ENCODE measurements around the gene DNAJB2. TPM values are rescaled to one million over a fixed set of nuclear protein-coding genes. Genes with fewer than 3 reads are reported as not detected.

The DNAJB2 gene
- polyA plus RNA-seq, 3 donors = 1.7 to 55.4 (median 1.9) TPM

DNA sequence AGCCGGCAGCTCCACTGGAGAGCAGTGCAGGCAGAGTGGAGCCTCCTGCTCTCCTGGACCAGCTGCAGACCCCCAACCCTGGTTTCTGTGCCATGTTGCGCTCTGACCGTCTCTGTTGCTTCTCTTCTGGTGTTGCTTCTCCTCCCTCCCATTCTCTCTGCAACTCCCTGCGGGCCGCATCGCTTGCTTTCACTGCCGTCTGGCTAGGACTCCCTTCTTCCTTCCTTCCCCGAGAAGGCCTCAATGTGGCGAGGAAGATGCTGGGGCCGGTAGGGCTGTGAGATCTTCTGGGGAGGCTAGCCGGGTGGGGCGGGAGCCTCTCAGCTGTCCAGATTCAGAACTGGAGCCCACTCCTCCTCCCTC is 6.2 kb downstream of the DNAJB2 start:
- Mint-ChIP-seq H3K9me3 (no peaks in the 10 kb centered on the region), H3K4me3 (no peak overlapping the region), H3K27me3 (ENCODE audit: low read depth in 3 of 3) (peaks cover 0 to 5% (median under 1%) of the 10 kb centered on the region in 3 donors), H3K4me1 (peaks cover 6% of the 10 kb centered on the region), H3K27ac (peak overlapping the region in 1 of 7 donors; percentile 42), H3K36me3 (peaks cover 58% of the 10 kb centered on the region in 2 donors)
- Histone ChIP-seq H2AFZ (ENCODE audit: insufficient read depth, low read depth, low read length, poor library complexity, severe bottlenecking) (no peak overlapping the region), H3K36me3 (replicated peaks in 1 of 2; ENCODE audit: control insufficient read depth in 1 of 2, insufficient read depth in 2 of 2, low read length in 2 of 2) (peaks cover 49 to 55% of the 10 kb centered on the region in 2 donors), H3K4me3 (replicated peaks in 1 of 3; ENCODE audit: low read depth in 2 of 3, low read length in 3 of 3) (no peak overlapping the region), H3K9ac (ENCODE audit: insufficient read depth, low read length, poor library complexity, severe bottlenecking) (no peak overlapping the region), H3K27me3 (ENCODE audit: control insufficient read depth in 2 of 2, insufficient read depth in 2 of 2, low read length in 2 of 2) (no peaks in the 10 kb centered on the region), H4K20me1 (ENCODE audit: insufficient read depth, low read length) (peaks cover 5% of the 10 kb centered on the region), H3K4me2 (replicated peaks; ENCODE audit: extremely low read depth, low read length, poor library complexity, severe bottlenecking) (no peak overlapping the region), H3K9me3 (replicated peaks in 1 of 2; ENCODE audit: control insufficient read depth in 1 of 2, insufficient read depth in 1 of 2, low read length in 2 of 2) (no peaks in the 10 kb centered on the region), H3K4me1 (ENCODE audit: control insufficient read depth in 1 of 2, insufficient read depth in 2 of 2, low read length in 2 of 2) (peaks cover under 1 to 5% of the 10 kb centered on the region in 2 donors), H3K27ac (ENCODE audit: low read depth in 1 of 2, low read length in 2 of 2) (no peak overlapping the region), H3K79me2 (ENCODE audit: insufficient read depth, low read length) (no peaks in the 10 kb centered on the region)
- 93% methylated on average over 1 of the region's 12 CpGs for WGBS (ENCODE audit: insufficient coverage)
- TF ChIP-seq, protein P1, sequence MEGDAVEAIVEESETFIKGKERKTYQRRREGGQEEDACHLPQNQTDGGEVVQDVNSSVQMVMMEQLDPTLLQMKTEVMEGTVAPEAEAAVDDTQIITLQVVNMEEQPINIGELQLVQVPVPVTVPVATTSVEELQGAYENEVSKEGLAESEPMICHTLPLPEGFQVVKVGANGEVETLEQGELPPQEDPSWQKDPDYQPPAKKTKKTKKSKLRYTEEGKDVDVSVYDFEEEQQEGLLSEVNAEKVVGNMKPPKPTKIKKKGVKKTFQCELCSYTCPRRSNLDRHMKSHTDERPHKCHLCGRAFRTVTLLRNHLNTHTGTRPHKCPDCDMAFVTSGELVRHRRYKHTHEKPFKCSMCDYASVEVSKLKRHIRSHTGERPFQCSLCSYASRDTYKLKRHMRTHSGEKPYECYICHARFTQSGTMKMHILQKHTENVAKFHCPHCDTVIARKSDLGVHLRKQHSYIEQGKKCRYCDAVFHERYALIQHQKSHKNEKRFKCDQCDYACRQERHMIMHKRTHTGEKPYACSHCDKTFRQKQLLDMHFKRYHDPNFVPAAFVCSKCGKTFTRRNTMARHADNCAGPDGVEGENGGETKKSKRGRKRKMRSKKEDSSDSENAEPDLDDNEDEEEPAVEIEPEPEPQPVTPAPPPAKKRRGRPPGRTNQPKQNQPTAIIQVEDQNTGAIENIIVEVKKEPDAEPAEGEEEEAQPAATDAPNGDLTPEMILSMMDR (IDR thresholded peaks at IDR 0.05) = no peak
- intact Hi-C loops (cut with micrococcal nuclease) = no loop called here
- DNase-seq = no peak

DNA sequence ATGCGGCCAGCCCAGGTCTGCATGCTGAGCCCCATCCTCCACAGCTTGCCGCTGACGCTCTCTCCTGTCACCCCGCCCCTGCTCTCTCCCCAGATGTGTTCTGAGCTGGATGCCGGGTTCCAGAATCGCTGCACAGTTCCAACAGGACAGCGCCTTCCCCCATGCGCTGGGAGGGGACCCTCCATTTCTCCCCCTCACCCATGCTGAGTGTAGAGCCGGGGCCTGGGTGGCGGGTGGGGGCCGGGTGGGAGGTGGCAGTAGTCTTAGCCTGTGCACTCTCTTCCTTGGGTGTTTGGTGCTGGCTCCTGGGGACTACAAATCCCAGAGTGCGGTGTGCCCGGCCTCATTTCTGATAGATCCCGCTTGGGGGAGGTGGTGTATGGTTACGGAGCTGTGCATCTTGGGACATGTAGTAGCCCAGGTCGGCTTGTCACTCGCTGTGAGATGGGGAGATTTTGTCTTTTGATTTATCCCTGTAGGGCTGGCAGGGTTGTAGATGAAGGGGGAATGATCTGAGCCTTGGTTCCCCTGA is 6.8 kb downstream of the DNAJB2 start:
- TF ChIP-seq, protein P1 (IDR thresholded peaks at IDR 0.05) = no peak
- Mint-ChIP-seq H3K27me3 (ENCODE audit: low read depth in 3 of 3) (peaks cover 0 to 6% (median 5%) of the 10 kb centered on the region in 3 donors), H3K4me1 (peaks cover 2% of the 10 kb centered on the region), H3K36me3 (peaks cover 52% of the 10 kb centered on the region in 2 donors), H3K9me3 (peaks cover 0 to 1% (median 0%) of the 10 kb centered on the region in 7 donors), H3K4me3 (no peak overlapping the region), H3K27ac (no peak overlapping the region)
- intact Hi-C loops (cut with micrococcal nuclease) = no loop called here
- H2AFZ ChIP-seq (ENCODE audit: insufficient read depth, low read depth, low read length, poor library complexity, severe bottlenecking) = no peak overlapping the region
- H3K27ac ChIP-seq (ENCODE audit: low read depth in 1 of 2, low read length in 2 of 2) = no peak overlapping the region
- H3K36me3 ChIP-seq (replicated peaks in 1 of 2; ENCODE audit: control insufficient read depth in 1 of 2, insufficient read depth in 2 of 2, low read length in 2 of 2) = peaks cover 47 to 49% of the 10 kb centered on the region in 2 donors
- no peaks in the 10 kb centered on the region for H3K27me3 ChIP-seq (ENCODE audit: control insufficient read depth in 2 of 2, insufficient read depth in 2 of 2, low read length in 2 of 2)
- no peaks in the 10 kb centered on the region for H3K79me2 ChIP-seq (ENCODE audit: insufficient read depth, low read length)
- no peaks in the 10 kb centered on the region for H3K4me1 ChIP-seq (ENCODE audit: control insufficient read depth in 1 of 2, insufficient read depth in 2 of 2, low read length in 2 of 2)
- no peak overlapping the region for H3K4me3 ChIP-seq (replicated peaks in 1 of 3; ENCODE audit: low read depth in 2 of 3, low read length in 3 of 3)
- DNase-seq = no peak
- H3K9ac ChIP-seq (ENCODE audit: insufficient read depth, low read length, poor library complexity, severe bottlenecking) = no peak overlapping the region
- H4K20me1 ChIP-seq (ENCODE audit: insufficient read depth, low read length) = peaks cover 5% of the 10 kb centered on the region
- H3K9me3 ChIP-seq (replicated peaks in 1 of 2; ENCODE audit: control insufficient read depth in 1 of 2, insufficient read depth in 1 of 2, low read length in 2 of 2) = no peaks in the 10 kb centered on the region
- H3K4me2 ChIP-seq (replicated peaks; ENCODE audit: extremely low read depth, low read length, poor library complexity, severe bottlenecking) = no peak overlapping the region
- WGBS (ENCODE audit: insufficient coverage) = 100% methylated on average over 10 of the region's 17 CpGs

Measured in CD14-positive monocyte (primary cell).